KOPT-K1 (cell line): ENCODE measurements around the gene RIMKLB.

Experiments
- H3K27ac ChIP-seq: fragments of 200-600 bp; sonication (generic); 2 replicates; pipeline ENCODE4 v1.5.1; 2016; ENCODE audit warnings: antibody characterized with exemption, mild to moderate bottlenecking, low read depth, low read length; ENCODE audit not compliant: poor library complexity, severe bottlenecking
- H3K36me3 ChIP-seq: fragments of 200-600 bp; sonication (generic); 2 replicates; pipeline ENCODE4 v1.5.1; 2017; ENCODE audit warnings: antibody characterized with exemption, mild to moderate bottlenecking, low read length, moderate library complexity; ENCODE audit not compliant: insufficient read depth
- H3K9me3 ChIP-seq: fragments of 200-600 bp; sonication (generic); 2 replicates; pipeline ENCODE4 v1.5.1; 2017; ENCODE audit warnings: antibody characterized with exemption, low read length, mild to moderate bottlenecking; ENCODE audit not compliant: insufficient read depth, poor library complexity, severe bottlenecking

Gene RIMKLB

DNA sequence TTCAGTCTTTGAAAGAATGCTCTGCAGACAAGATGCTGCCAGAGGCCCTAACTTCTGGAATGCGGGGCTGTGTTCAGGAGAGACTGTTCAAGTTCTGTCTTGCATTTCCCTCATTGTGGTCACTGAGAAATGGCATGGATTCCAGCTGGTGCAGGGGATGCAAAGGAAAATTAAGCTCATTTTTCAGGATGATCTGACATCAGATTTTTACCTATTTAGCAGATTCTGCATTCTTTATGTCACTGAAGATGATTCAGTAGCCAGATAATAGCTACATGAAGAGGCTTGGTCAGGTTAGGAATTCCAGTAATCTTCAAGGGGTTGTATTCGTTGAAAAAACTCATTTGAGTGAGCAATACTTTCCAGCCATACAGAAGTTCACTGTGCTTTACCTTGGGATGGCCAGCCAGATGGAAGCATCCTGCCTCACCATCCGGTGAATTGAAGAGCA, 19.1 kb upstream of the RIMKLB start:
- no peaks in the 10 kb centered on the region for H3K9me3 ChIP-seq
- no peaks in the 10 kb centered on the region for H3K36me3 ChIP-seq
- no peak overlapping the region for H3K27ac ChIP-seq

DNA sequence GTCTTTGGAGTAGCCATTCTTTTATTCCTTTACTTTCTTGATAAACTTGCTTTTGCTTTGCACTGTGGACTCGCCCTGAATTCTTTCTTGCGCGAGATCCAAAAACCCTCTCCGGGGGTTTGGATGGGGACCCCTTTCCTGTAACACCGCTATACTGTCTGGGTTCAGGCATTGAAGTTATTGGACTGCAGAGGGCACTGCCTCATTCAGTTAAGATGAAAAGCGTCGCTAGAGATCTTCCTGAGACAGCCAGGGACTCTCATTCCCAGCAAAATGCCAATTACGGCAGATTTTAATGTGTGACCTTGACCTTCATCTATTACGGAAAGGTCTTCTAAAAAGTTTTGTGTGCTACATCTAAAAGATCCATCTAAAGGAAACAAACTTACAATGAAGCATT, 17.3 kb upstream of the RIMKLB start:
- Histone ChIP-seq H3K27ac (no peak overlapping the region), H3K9me3 (no peaks in the 10 kb centered on the region), H3K36me3 (no peaks in the 10 kb centered on the region)

DNA sequence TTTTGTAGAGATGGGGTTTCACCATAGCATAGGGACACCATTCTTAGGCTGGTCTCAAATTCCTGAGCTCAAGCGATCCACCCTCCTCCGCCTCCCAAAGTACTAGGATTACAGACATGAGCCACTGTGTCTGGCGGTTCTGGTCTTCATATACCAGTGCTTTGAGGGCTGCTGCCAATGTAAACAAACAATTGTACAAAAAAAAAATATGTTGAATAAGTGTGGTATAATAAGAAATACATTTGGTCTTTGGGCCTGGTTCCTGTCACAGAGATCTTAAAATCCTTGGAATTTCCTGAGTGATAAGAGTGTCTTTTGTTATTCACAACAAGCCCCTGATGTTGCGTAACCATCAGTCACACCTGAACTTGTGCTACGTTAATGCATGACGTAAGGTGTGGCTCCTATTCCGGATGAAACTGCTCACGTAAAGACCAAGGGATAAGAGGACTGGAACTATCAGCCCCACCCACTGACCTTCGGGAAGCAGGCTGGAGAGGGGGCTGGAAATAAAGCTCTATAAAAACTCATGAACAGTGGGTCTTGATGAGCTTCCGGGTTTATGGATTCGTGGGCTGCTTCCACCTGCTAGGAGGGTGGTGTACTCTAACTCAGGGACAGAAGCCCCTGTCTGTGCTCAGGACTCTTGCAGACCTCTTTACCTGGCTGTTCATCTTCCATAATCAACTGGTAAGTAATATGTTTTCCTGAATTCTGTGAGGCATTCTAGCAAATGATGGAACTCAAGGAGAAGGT, 16.5 kb upstream of the RIMKLB start:
- Histone ChIP-seq H3K36me3 (no peaks in the 10 kb centered on the region), H3K27ac (no peak overlapping the region), H3K9me3 (no peaks in the 10 kb centered on the region)

DNA sequence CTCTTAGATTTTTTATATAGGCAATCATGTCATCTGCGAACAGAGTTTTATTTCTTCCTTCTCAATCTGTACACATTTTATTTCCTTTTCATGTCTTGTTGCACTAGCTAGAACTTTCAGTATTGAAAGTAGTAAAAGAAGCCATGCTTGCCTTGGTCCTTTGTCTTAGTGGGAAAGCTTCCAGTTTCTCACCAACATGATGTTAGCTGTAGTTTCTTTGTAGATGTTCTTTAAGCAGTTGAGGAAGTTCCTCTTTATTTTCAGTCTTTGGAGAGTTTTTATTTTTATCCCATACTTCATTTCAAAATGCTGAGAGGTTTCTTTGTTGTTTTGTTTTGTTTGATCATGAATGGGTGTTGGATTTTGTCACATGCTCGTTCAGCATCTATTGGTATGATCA, 12.7 kb upstream of the RIMKLB start:
- Histone ChIP-seq H3K9me3 (no peaks in the 10 kb centered on the region), H3K27ac (no peak overlapping the region), H3K36me3 (no peaks in the 10 kb centered on the region)

DNA sequence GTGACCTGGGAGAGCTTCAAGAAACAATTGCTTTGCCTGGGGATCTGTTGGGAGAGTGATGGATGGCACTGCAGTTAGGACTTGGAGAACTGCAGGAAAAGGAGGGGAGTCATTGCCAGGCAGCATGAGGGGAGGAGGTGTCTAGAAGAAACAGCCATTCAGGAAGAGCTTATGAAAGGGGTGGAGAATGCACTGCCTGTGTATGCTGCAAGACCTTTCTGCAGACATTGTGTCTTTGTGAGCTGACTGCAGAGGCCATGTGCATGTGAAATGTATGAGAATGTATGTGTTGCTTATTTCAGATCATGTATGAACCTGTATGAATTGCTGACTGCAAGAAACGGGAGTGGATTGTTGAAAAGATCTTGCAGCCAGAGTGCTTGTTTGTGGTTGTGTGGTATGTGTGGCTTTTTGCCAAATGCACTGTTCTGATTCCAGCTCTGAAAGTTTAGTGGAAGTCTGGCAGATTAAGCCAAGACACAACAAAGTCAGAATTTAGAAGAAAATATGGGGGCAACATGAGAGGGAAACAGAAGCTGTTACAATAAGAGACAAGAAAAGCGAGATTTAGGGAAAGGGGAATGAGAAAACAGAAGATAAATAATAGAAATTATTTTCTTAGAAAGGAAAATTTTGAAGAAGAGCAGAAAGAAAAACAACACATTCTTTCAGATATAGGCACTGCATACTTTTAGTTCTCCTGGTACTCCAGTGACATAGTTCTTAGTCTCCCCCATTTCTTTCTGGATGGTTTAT, 9.8 kb upstream of the RIMKLB start:
- H3K9me3 ChIP-seq: no peaks in the 10 kb centered on the region
- H3K36me3 ChIP-seq: no peaks in the 10 kb centered on the region
- no peak overlapping the region for H3K27ac ChIP-seq

DNA sequence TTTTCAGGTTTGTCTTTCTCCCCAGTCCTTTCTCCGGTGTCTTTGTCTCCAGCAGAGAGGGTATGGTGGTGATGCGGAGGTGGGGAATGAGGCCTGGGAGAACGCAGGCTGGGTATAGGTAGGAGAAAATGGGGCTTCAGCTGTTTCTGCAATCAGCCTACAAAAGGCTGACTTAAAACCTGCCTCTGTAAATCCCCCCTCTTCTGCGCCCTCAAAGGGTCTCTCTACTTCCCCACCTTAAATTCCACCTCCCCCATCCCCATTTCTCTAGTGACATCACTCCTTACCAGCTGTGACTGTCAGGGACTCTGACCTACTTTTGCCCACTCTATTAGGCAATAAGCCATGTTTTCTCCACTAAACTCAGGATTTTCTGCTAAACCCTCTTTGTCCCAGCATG, 8.1 kb upstream of the RIMKLB start:
- no peaks in the 10 kb centered on the region for H3K9me3 ChIP-seq
- no peak overlapping the region for H3K27ac ChIP-seq
- H3K36me3 ChIP-seq: no peaks in the 10 kb centered on the region

DNA sequence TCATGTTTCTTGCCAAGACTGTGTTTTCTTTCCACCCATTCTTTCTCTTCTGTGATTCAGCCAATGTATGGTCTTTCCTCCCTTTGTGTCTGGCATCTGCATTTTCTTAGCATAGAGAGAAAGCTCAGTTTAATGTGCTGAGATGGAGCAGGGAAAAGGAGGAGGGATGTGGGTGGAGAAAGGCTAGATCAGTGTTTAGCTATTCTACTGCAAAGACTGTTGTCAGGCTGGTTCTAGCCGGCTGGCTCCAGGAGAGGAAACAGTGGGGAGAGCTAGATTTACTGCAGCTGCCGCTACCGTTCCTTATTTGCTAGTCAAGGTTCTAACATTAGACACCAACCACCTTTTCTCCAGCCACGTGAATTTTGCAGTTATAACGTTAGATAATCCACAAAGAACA, 5.2 kb upstream of the RIMKLB start:
- H3K36me3 ChIP-seq: no peaks in the 10 kb centered on the region
- H3K27ac ChIP-seq: no peak overlapping the region
- no peaks in the 10 kb centered on the region for H3K9me3 ChIP-seq

DNA sequence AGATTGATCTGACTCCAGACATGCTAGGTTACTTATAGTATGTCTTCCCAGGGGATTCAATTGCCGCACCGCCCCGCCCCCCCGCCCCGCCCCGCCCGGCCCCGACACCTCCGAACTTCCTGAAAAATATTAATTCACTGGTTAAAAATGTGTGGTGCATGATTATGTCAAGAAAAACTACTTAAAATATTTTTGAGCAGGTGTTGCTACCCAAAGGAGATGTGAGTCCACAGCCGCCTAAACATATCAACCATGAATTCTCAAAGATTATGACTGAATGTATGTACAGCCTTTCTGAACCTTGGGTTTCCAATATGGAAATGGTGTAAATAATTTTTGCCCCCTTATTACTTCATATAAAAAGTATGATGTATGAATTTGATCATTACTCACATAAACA, 2.7 kb upstream of the RIMKLB start:
- no peak overlapping the region for H3K27ac ChIP-seq
- no peaks in the 10 kb centered on the region for H3K36me3 ChIP-seq
- no peaks in the 10 kb centered on the region for H3K9me3 ChIP-seq

DNA sequence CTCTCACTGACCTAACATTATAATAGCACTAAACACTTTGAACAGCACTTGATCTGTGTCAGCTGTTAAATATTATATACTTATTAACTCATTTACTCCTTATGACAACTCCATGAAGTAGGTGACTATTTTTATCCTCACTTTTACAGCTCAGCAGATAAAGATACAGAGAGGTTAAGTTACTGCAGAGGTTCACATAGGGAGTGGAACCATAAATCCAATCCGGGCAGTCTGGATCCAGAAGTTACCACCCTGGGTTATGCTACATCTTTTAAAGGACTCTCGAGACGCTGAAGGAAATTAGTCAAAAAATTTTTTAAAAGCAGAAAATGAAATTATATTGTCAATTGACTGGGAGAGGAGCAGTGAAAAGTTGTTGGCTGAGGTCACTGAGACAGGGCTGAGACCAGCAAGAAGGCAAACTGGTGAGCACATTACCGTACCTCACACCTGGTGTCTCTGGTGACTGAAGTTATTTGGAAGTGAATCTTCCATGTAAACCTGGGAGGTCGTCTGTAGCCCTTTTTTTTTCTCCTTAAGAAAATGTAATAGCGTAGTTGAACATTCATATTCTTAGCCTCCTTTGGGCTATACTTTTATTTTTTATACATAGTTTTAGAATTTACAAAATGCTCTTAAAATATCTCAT, 1.2 kb upstream of the RIMKLB start:
- H3K27ac ChIP-seq: peak overlapping the region; percentile 58
- no peaks in the 10 kb centered on the region for H3K36me3 ChIP-seq
- H3K9me3 ChIP-seq: no peaks in the 10 kb centered on the region

DNA sequence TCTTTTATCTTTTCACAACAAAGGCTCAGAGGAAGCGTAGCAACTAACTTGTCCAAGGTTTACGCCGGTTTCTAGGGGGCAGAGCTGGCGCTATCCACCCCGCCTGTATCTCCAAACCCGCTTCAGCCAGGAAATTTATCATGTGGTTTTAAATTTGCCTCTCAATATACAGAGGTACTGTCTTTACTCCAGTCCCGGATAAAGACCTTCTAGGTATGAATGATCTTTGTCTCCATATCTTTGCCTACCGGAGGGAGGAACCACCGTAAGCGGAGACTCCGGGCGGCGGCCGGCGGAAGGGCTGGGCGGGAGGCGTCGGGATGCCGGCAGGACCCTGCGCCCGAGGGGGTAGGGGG, 693 bp upstream of the RIMKLB start:
- Histone ChIP-seq H3K27ac (peak overlapping the region; percentile 58), H3K36me3 (no peaks in the 10 kb centered on the region), H3K9me3 (no peaks in the 10 kb centered on the region)

DNA sequence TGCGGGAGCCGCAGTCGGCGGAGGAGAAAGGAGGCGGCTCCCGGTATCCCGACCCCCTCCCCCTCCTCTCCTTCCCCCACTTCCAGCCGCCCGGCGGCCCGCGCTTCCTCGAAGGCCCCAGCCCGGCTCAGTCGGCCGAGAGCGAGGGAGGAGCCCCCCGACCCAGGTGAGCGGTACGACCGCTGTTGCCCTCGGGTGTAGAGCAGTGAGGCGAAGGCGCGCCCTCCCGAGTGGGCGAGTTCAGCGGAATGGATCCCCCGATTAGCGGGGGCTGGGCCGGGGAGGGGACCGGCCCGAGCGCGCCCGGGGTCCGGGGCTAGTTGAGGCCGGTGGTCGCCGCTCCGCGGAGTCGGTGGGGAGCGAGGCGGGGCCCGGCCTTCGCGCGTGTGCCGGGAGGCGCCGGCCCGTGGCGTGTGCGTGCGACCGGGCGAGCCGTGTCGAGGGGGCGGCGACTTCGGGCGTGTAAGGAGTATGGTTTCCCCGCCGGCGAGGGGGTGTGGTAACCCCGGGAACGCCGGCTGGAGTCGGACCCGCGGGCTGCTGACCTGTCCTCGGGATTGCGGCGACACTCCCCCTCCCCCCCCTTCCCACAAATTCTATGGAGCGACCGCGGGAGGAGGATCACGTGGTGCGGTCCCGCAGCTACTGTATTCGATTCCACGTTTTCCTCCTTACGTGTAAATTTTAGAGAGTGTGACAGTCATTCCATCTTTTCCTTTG, 501 bp downstream of the RIMKLB start:
- H3K9me3 ChIP-seq: no peaks in the 10 kb centered on the region
- H3K27ac ChIP-seq: peak overlapping the region; percentile 58
- no peaks in the 10 kb centered on the region for H3K36me3 ChIP-seq

DNA sequence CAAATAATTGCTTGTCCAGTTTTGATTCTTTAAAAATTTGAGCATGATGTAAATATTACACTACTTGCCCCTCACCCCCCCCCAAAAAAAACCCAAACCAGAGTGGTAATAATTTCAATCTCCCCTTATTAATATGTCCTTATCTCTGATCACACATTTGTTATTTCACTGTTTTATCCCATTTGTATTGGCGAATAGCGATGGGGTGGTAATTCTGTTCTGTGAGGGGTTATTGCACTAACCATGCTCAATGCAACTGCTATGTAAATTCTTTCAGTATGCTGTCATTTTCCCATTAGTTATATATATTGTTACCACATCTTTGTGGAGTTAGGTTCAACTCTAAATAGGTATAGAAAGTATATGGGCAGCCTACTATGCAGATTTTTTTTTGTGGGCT, 1.1 kb downstream of the RIMKLB start:
- H3K27ac ChIP-seq: no peak overlapping the region
- no peaks in the 10 kb centered on the region for H3K36me3 ChIP-seq
- H3K9me3 ChIP-seq: no peaks in the 10 kb centered on the region

DNA sequence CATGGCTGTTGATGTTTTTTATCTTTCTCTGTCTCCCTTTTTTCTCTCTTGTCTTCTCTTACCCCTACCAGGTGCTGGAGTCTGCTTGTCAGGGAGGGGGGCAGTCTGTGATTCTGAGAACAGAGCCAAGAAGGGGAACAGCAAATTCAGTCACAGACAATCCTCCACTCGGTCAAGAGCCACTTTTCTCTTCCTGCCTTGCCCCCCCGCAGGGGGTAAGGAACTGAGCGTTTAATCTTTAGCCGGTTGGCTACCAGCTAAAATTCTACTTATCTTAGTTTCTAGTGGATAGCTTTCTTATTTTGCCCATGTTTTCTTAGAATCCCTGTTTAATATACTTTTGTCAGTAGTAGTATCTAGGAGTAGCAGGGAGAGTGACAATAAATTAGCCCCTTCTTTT, 1.9 kb downstream of the RIMKLB start:
- no peaks in the 10 kb centered on the region for H3K9me3 ChIP-seq
- H3K27ac ChIP-seq: no peak overlapping the region
- H3K36me3 ChIP-seq: no peaks in the 10 kb centered on the region

DNA sequence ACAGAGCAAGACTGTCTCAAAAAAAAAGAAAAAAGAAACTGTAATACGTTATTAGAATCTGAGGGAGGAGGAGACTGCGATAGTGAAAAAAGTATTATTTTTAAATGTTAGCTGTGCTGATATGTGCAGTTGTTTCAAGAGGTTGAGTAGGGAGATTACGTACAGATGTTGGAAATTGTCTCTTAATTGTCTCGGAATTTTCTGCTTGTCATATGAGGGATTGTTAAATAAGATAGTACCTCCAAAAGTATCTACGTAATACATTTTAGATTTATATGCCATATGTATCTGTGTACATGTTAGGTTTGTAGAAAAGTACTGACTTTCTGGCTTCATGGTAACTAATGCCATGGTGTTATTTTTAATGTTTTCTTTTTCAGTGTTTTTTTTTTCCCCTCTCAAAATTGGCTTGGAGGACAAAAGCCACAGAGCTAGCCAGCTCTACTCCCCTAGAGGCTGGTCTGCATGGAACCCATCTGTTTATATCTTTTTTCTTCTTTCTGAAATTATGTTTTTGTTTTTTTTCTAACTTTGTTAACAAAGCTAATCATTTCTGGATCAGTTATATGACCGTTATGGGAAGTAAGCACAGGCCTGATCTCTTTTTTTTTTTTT, 3.4 kb downstream of the RIMKLB start:
- Histone ChIP-seq H3K9me3 (no peaks in the 10 kb centered on the region), H3K36me3 (no peaks in the 10 kb centered on the region), H3K27ac (no peak overlapping the region)

DNA sequence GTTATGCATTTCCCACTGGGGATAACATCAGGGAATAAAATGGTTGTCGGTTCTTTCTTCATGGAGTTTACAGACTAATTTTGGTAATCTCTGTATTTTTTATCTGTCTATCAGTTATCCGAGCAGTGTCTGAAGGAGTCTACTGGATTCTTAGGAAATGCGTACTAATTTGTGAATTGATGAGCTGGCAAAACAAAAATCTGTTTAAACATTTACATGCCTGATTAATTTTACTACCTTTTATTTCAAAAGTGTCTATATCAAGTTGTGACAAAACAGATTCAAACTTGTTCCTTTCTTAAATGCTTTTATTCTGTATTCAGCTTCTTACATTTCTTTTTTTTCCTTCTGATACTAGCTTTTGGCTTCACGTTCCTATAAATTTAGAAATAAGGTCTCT, 4.4 kb downstream of the RIMKLB start:
- Histone ChIP-seq H3K27ac (no peak overlapping the region), H3K9me3 (no peaks in the 10 kb centered on the region), H3K36me3 (no peaks in the 10 kb centered on the region)
